LNCAP (cell line): ENCODE measurements around the gene MEIOSIN.

Source experiments
- CTCF ChIP-seq: fragments of 450-650 bp; IDR thresholded peaks from 2 replicates; pipeline ENCODE4 v1.5.1; 2017; ENCODE audit warnings: mild to moderate bottlenecking

MEIOSIN gene

GRCh38 chr19:45804140-45804958 is 71.1 kb downstream of the MEIOSIN start:
- TF ChIP-seq CTCF: no peak

DNA sequence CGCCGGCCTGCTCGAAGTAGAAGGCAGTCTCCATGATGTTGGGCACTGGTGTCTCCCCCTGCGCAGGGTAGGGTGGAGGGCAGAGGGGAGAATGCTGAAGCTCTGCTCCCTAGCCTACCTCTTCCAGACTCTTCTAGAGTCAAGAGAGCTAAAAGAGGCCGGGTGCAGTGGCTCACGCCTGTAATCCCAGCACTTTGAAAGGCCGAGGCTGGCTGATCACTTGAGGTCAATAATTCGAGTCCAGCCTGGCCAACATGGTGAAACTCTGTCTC is 71.7 kb downstream of the MEIOSIN start:
- no peak for TF ChIP-seq CTCF

DNA sequence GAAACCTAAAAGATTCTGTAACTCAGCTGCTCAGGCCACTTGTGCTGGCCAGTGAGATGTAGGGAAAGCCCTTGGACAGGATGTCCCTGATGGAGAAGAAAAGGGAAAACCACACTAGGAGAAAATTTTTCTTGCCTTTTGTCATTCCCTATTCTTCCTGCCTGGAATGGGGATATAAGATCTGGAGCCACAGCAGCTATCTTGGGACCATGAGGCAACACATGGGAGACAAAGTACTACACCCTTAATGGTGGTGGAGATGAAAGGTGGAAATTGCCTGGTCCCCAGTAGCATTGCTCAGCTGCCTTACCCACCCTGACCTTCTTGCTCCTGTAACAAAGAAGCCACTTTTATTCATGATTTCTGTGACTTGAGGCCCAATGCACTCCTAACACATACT is 72.5 kb downstream of the MEIOSIN start:
- no peak for TF ChIP-seq CTCF

DNA sequence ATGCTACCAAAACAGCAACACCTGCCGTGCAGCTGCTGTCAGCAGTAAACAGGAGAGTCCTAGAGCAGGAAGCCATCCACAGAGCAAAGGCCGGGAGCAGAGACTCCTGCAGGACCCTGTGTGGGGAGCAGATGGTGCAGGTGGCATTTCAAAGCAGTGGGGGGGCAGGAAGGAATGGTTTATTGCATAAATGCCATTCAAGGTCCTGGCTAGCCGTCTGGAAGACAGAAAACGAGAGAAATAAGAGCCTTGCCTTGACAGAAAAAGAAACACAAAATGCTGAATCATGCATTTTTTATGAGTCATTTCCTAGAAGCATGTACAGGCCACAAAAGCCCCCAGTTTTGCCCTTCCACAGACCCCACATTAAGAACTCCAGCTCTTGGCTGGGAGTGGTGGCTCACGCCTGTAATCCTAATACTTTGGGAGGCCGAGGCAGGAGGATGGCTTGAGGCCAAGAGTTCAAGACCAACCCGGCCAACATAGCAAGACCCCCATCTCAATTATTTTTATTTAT is 76.5 kb downstream of the MEIOSIN start:
- TF ChIP-seq CTCF: no peak

- no peak for TF ChIP-seq CTCF
Observed at GRCh38 chr19:45812297-45812696, 79.1 kb downstream of the MEIOSIN start.
